Liver (tissue), 3 donors: ENCODE results near the gene SERPINE2.

Source experiments
- GABPA ChIP-seq, 2 donors: IDR thresholded peaks in 1 of 2; conservative IDR thresholded peaks in 1 of 2; 2 replicates each; pipeline ENCODE4 v1.6.1; 2016; ENCODE audit warnings: antibody characterized with exemption in 2 of 2, mild to moderate bottlenecking in 1 of 2, moderate library complexity in 1 of 2
- HNF4A ChIP-seq, 2 donors: conservative IDR thresholded peaks; 2 replicates each; pipeline ENCODE4 v1.6.1; 2016; ENCODE audit warnings: antibody characterized with exemption in 2 of 2, mild to moderate bottlenecking in 2 of 2
- JUND ChIP-seq, 2 donors: IDR thresholded peaks; 2 replicates each; pipeline ENCODE4 v1.6.1; 2016; ENCODE audit warnings: antibody characterized with exemption in 2 of 2
- NR2F2 ChIP-seq: IDR thresholded peaks from 2 replicates; pipeline ENCODE4 v1.6.1; 2016; ENCODE audit warnings: antibody characterized with exemption
- RAD21 ChIP-seq, 2 donors: IDR thresholded peaks; 2 replicates each; pipeline ENCODE4 v1.6.1; 2016; ENCODE audit warnings: antibody characterized with exemption in 2 of 2, mild to moderate bottlenecking in 2 of 2
- SP1 ChIP-seq: IDR thresholded peaks from 2 replicates; pipeline ENCODE4 v1.6.1; 2018; ENCODE audit warnings: antibody characterized with exemption, mild to moderate bottlenecking
- TAF1 ChIP-seq: conservative IDR thresholded peaks from 2 replicates; pipeline ENCODE4 v1.6.1; 2016; ENCODE audit warnings: antibody characterized with exemption, mild to moderate bottlenecking
- YY1 ChIP-seq: IDR thresholded peaks from 2 replicates; pipeline ENCODE4 v1.6.1; 2016; ENCODE audit warnings: antibody characterized with exemption, mild to moderate bottlenecking
- TF ChIP-seq, protein P1 (sequence below): fragments of 150-350 bp; IDR thresholded peaks from 2 replicates; pipeline ENCODE4 v1.5.1; 2017; ENCODE audit warnings: improper control_type of control experiment, low read depth, low read length; ENCODE audit not compliant: missing input control
- TF ChIP-seq, protein P2 (sequence below): IDR thresholded peaks from 2 replicates; pipeline ENCODE4 v1.6.1; 2016; ENCODE audit warnings: antibody characterized with exemption, mild to moderate bottlenecking
- TF ChIP-seq, protein P3 (sequence below): IDR thresholded peaks from 2 replicates; pipeline ENCODE4 v1.6.1; 2016; ENCODE audit warnings: antibody characterized with exemption
- TF ChIP-seq, protein P4 (sequence below): IDR thresholded peaks from 2 replicates; pipeline ENCODE4 v1.6.1; 2016; ENCODE audit warnings: antibody characterized with exemption
- donor health status: healthy.
- donor health status: healthy.

DNA sequence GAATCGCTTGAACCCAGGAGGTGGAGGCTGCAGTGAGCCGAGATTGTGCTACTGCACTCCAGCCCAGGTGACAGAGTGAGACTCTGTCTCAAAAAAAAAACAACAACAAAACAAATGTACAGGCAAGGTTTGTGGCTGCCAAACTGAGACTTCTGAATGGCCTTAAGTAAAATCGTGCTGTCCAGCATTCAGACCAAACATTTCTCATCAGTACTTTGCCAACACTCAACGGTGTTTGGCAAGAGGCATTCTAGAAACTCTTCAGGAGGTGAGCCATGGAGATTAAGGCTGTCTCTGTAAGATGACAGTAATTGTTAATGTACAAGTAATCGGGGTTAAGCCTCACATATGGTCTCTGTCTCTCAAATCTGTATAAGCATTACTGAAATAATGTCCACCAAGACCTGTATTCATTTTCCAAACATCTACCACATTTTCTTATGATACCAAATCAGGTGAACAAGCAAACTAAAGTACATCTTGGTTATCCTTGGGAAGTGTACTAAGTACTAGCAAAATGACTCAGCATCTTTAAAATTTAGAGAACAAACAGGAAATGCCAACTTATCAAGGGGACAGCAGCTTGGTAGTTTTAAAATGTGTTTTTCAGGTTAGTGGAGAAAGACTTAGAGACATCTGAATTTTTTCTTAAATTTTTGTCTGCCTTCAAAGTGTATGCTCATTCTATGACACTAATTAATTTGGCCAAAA lies 29.3 kb downstream of the SERPINE2 start:
- no peak for TF ChIP-seq JUND (IDR thresholded peaks at IDR 0.05)
- TF ChIP-seq, protein P1, sequence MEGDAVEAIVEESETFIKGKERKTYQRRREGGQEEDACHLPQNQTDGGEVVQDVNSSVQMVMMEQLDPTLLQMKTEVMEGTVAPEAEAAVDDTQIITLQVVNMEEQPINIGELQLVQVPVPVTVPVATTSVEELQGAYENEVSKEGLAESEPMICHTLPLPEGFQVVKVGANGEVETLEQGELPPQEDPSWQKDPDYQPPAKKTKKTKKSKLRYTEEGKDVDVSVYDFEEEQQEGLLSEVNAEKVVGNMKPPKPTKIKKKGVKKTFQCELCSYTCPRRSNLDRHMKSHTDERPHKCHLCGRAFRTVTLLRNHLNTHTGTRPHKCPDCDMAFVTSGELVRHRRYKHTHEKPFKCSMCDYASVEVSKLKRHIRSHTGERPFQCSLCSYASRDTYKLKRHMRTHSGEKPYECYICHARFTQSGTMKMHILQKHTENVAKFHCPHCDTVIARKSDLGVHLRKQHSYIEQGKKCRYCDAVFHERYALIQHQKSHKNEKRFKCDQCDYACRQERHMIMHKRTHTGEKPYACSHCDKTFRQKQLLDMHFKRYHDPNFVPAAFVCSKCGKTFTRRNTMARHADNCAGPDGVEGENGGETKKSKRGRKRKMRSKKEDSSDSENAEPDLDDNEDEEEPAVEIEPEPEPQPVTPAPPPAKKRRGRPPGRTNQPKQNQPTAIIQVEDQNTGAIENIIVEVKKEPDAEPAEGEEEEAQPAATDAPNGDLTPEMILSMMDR, result no peak
- TF ChIP-seq TAF1, result no peak
- no peak for TF ChIP-seq HNF4A (conservative IDR thresholded peaks at IDR 0.05)
- no peak for TF ChIP-seq RAD21 (IDR thresholded peaks at IDR 0.05)
- TF ChIP-seq, protein P2, sequence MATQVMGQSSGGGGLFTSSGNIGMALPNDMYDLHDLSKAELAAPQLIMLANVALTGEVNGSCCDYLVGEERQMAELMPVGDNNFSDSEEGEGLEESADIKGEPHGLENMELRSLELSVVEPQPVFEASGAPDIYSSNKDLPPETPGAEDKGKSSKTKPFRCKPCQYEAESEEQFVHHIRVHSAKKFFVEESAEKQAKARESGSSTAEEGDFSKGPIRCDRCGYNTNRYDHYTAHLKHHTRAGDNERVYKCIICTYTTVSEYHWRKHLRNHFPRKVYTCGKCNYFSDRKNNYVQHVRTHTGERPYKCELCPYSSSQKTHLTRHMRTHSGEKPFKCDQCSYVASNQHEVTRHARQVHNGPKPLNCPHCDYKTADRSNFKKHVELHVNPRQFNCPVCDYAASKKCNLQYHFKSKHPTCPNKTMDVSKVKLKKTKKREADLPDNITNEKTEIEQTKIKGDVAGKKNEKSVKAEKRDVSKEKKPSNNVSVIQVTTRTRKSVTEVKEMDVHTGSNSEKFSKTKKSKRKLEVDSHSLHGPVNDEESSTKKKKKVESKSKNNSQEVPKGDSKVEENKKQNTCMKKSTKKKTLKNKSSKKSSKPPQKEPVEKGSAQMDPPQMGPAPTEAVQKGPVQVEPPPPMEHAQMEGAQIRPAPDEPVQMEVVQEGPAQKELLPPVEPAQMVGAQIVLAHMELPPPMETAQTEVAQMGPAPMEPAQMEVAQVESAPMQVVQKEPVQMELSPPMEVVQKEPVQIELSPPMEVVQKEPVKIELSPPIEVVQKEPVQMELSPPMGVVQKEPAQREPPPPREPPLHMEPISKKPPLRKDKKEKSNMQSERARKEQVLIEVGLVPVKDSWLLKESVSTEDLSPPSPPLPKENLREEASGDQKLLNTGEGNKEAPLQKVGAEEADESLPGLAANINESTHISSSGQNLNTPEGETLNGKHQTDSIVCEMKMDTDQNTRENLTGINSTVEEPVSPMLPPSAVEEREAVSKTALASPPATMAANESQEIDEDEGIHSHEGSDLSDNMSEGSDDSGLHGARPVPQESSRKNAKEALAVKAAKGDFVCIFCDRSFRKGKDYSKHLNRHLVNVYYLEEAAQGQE, result peak; percentile 38
- no peak for TF ChIP-seq GABPA (IDR thresholded peaks at IDR 0.05 in 1 of 2, conservative IDR thresholded peaks at IDR 0.05 in 1 of 2)
- TF ChIP-seq SP1, result no peak
- TF ChIP-seq, protein P3, sequence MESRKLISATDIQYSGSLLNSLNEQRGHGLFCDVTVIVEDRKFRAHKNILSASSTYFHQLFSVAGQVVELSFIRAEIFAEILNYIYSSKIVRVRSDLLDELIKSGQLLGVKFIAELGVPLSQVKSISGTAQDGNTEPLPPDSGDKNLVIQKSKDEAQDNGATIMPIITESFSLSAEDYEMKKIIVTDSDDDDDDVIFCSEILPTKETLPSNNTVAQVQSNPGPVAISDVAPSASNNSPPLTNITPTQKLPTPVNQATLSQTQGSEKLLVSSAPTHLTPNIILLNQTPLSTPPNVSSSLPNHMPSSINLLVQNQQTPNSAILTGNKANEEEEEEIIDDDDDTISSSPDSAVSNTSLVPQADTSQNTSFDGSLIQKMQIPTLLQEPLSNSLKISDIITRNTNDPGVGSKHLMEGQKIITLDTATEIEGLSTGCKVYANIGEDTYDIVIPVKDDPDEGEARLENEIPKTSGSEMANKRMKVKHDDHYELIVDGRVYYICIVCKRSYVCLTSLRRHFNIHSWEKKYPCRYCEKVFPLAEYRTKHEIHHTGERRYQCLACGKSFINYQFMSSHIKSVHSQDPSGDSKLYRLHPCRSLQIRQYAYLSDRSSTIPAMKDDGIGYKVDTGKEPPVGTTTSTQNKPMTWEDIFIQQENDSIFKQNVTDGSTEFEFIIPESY, result no peak
- TF ChIP-seq, protein P4, sequence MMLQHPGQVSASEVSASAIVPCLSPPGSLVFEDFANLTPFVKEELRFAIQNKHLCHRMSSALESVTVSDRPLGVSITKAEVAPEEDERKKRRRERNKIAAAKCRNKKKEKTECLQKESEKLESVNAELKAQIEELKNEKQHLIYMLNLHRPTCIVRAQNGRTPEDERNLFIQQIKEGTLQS, result no peak
- no peak for TF ChIP-seq NR2F2
- no peak for TF ChIP-seq YY1
